Stimulated activated CD8-positive, alpha-beta memory T cell treated with anti-CD3 and anti-CD28 coated beads, Interleukin-15, amount 100 ng/mL, for 48 hours (primary cell): ENCODE measurements around the gene VPS26B.
A peak's percentile ranks its signal among the peaks of the same experiment; 100 is the strongest.
"Not testable (repeated sequence)": the region's sequence is repeated elsewhere in the genome, so short reads cannot be mapped to it uniquely, and the experiment has no call there.

Experiments
- DNase-seq, 2 donors: peaks; one replicate each; pipeline ENCODE4 v3.0.0-alpha.2; 2020; ENCODE audit warnings: low read depth in 2 of 2

Gene VPS26B

GRCh38 chr11:134258577-134258976, 34.1 kb downstream of the VPS26B start:
- DNase-seq, result no peak

GRCh38 chr11:134260503-134260902, 36.0 kb downstream of the VPS26B start:
- no peak for DNase-seq

DNA sequence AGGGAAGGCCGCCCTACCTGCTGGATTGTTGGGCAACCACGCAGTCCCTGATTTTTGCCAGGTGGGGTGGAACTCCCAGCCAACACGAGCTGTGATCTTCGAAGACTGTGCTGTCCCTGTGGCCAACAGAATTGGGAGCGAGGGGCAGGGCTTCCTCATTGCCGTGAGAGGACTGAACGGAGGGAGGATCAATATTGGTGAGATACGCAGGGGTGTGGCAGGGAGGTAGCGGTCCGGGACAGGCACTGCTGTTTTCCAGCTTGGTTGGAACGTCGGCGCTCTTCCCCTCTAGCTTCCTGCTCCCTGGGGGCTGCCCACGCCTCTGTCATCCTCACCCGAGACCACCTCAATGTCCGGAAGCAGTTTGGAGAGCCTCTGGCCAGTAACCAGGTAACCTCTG, 36.5 kb downstream of the VPS26B start:
- no peak for DNase-seq

- DNase-seq, result no peak
These were observed 37.4 kb downstream of the VPS26B start for GRCh38 chr11:134261626-134262488.

DNA sequence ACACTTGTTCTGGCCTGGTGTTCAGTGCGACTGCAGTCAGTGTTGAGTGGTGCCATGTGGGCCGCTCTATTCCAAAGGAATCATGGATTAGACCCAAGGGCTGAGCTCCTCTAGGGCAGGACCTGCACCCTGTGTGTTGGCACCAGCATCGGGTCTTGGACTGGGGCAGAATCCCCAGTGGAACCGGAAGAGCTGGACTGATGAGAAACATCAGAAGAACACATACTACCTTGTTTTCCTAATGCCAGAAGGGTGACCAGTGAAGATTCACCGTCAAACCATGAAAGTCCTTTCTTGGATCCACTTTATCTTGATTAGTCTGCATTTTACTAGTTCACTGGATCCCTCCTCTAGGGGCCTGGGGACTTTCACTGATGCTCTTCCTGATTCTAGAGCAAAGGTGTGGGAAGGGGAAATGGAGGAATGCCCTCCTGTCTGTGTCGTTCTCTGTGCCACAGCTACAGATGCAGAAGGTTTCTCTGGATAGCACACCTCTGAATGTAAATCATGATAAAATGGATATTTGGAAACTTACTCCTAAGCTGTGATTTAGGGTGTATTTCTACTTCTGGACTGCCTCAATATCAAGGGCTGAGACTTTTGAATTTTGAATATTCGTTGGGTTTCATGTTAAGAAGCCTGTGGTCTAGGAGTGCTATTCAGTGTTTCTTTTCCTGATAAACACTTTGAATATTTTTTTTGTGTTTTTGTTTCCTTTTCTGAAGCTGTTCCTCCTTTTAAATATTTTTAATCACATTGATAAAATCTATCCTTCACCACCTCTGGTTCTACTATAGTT, 40.7 kb downstream of the VPS26B start:
- no peak for DNase-seq

DNA sequence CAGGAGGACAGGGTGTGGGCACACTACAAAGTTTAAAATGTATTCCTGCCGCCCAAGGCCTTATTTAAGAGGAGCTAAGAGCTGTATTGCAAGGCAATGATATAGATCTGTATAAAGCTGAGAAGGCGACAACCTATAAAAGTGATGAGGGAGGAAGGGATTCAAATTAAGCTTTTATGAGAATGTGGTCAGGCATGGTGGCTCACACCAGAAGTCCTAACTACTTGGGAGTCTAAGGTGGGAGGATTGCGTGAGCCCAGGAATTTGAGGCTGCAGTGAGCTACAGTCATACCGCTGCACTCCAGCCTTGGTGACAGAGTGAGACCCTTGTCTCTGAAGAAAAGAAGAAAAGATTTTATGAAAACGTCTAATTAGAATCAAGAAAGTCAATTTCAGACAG, 42.0 kb downstream of the VPS26B start:
- no peak for DNase-seq

DNA sequence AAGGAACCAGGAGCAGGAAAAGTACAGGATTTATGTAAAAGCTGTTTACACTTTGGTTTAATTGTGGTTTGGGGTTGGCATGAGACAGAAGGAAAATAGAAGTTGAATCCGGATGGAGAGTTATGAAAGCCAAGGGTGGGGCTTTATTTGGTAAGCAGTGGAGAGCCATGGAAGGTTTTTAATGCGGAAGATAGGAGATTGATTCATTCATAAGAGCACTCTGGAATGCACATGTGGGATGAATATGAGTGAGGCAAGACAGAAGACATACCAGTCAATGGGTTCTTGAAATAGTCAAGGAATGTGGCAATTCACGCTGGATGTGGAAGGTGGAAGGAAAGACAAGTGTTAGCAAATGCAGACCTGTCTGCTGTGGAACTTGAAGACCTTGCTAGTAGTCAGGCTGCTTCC, 42.4 kb downstream of the VPS26B start:
- no peak for DNase-seq

DNA sequence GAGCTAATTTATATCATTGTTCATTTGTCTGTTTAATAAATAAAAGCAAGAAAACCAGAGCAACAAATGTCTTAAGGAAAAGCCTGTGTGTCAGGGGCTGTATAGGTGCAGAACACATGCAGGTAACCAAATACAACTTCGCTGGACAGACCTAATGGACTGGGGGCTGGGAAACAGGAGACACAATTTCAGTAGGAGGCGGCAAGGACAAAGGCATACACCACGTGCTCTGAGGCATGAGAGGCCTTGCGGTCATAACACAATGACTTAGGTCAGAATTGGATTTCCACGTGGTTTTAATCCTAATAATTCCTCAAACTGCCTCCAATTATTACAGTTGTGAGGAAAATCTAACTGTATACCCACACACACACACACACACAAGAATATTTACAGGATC, 43.0 kb downstream of the VPS26B start:
- DNase-seq, result no peak

DNA sequence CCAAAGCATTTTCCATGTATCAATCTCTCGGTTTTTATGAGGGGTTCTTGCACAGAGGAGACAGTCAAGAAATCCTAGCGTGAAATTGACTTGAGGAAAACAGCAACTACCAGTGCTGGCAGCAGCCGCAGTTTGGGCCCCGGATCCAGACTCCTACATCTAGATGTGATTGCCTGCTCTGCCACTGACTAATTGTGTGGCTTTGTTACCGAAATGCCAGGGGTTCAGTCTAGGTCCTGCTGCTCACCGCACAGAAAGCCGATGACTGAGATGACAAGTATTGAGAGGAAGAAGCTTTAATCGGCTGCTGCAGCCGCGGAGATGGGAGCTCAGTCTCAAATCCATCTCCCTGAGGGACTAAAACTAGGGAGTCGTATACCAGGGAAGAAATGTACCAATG, 43.5 kb downstream of the VPS26B start:
- no peak for DNase-seq

DNA sequence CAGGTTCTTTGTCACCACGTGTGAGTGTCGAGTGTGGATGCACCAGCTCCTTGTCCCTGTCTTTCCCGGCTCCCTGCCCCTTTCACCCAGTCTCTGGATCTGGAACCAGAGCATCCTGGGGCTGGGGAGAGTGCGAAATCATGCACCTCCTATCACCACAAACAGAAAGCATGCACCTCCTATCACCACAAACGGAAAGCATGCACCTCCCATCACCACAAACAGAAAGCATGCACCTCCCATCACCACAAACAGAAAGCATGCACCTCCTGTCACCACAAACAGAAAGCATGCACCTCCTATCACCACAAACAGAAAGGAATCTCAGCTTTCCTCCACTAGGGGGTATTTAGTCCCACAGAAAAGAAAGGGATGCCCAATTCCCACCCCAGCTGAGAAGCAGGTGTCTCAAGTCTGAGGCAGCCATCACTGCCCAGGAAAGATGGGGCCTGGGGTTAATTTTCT, 45.8 kb downstream of the VPS26B start:
- DNase-seq, result no peak

GRCh38 chr11:134271978-134272377, 47.5 kb downstream of the VPS26B start:
- no peak for DNase-seq

DNA sequence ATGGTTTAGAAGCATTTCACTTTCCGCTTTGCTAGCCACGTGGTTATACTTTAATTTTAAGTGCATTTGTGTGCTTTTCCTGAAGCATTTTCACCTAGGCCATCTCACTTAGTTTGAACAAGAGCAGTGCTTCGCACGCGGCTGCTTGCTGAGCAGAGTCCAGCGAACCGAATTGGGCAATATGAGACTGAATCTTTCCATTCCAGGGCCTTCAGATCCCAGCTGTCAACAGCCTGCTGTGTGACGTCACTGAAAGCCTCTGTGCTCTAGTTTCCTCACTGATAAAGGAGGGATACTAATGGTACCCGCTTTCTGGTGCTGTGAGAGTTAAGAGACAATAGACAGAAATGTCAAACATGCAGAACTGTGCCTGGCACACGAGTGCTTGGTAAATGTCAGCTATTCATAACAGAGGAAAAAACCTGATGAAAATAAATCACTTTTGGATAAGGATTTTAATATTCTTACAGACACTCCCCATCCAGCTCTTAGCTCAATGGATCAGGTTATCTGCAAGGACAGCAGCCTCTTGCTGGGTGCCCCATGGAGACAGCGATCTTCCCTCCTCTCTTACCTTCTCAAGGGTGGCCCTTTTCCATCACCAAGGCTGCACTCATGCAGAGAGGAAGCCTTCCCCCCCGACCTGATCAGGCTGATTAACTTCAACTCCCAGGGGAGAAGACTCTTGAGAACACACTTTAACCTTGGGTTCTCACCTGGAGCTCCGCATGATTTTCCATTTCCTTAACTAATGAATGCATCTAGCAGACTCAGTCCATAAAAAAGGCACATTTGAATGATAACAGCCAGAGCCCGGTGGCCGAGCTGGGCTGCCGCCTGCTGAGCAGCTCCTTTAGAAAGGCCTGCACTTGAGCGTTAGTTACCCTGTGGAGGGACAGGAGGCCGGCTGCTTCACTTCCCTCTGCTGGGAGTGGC, 48.2 kb downstream of the VPS26B start:
- DNase-seq, result no peak

GRCh38 chr11:134273317-134273712, 48.8 kb downstream of the VPS26B start:
- DNase-seq, result no peak

DNA sequence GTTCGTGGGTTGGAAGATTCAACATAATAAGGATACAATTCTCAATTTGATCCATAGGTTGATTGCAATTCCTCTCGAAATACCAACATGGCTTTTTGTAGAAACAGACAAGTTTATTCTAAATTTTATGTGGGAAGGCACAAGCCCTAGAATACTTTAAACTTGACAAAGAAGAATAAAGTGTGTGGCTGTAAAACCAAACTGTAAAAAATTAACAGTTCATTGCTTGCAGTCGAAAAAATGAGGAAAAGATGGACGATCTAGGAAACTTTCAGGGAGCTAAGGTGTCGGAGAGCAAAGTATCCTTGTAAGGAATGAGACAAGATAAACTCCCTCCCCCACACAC, 50.7 kb downstream of the VPS26B start:
- DNase-seq, result no peak

DNA sequence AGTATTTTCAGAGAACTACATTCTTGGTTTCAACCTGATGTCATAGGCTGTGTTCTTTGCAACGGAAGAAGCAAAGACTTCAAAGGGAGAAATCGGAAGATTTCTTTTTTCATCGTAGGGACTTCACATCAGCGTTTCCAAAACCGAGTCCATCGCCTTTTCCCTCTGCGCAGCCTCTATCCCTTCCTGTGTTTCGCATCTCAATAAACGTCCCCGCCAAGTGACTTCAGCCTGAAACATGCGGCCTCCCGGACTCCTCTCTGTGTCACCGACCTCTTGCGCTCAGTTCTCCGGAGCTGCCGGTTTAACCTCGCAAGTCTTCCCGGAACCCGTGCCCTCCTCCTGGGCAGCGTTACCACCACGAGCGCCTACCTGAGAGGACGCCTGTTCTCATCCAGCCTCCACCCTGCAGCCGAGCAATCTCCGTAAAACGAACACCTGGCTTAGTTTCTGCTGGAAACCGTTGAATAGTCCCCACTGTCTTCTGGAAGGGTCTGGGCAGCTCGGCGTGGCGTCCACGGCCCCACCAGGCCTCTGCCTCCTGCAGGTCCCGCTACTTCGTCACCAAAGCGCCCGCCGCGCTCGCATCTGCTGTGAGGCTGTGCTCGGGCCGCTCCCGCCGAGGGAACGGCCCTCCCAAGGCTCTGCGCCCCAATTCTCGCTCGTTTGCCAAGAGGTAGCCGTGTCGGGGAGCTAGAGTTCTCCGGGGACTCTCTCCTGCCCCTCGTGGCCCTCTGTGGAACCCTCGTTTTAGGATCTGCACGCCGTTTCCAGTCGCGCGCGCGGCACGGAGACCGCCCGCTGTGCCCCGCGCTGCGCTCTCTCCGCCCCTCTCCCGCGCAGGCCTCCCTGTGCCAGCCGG, 51.3 kb downstream of the VPS26B start, which contains the start of gene GLB1L3:
Gene GLB1L3, plus strand, starts transcription at position 846 of the 862 bp plus-strand sequence. CDS start 362 bp downstream, outside the sequence.
- peak; percentile 60 to 69 for DNase-seq

DNA sequence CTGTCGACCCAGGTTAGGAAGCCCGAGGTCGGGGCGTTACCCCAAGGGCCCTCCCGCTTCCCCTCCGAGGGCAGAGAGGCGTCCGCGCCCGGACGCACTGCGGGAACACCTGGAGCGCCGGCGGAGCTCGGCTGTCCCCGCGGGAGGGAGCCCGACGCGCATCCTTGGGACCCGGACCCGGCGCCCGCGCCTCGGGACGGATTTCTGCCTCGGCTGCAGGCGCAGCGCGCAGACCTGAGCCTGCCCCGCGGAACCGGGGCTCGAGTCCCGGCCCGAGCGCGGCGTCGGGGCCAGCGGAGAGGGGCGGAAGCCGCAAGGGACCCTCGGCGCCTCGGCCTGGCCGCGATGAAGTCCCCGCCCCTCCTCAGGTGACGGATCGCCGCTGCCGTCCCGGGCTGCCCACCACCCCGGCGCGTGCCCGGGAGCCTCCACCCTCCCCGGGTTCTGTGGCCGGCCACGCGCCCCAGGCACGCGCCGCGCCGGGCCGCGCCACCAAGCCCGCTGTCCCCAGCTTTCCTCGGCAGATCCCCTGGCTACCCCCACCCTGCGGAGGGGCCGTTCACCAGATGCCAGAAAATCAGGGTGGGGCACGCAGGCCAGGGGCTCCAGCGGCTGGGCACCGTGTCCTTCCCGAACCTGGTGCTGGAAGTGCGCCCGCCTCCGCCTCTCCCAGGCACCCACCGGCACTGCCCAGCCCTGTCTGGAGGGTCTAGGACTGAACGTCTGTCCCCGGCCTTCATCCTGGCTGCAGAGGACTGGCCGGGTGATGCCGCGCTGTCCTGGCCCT, 52.1 kb downstream of the VPS26B start:
- no peak for DNase-seq

DNA sequence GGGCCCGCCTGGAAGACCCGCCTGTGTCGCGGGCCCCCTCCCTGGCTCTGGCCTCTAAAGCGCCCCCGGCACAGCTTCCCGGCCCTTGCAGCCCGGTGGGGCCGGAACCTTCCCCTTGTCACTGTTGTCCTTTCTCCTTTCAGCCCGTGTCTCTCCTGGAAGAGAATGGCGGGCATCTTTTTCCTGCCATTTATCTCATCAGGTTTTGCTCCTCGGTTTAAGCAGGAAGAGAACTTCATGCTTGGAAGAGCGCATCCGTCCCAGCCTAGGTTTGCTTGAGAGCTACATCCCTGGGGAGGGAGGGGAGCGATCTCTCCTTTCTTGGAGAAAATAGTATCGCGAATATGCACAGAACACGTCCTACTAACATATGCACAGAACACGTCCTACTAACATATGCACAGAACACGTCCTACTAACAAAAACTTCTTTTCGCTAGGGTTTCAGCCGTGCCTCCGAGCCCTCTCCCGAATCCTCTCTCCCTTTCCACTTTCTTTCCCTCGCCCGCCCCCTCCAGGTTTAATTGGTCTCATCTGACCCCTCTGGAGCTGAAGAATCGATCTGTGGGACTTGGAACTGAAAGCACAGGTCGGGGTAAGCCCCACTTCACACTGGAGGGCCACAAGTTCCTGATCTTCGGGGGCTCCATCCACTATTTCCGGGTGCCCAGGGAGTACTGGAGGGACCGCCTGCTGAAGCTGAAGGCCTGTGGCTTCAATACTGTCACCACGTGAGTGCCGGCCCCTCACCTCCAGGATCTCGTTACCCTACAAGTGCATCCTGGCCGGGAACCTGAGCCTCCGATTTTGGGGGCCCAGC, 52.9 kb downstream of the VPS26B start:
- DNase-seq, result no peak

GRCh38 chr11:134278356-134278755, 53.9 kb downstream of the VPS26B start:
- no peak for DNase-seq

DNA sequence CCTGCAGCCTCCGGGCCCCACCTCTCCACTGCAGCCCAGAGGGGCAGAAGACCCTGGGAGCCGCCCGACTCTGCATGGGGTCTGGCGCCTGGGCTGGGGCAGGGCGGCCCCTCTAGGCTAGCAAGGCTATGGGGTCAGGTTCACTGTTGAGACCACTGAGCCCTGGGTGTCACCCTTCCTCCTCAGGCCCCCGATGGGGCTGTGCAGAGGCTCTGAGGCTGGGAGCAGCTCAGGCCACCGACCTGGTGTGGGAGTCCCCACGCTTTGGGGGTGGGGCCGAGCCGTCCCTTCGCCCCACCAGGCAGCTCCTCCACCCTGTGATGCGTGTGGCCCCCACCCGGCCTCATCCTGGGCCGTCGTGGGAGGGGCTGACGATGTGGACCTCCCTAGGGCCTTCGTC, 57.2 kb downstream of the VPS26B start:
- not testable (repeated sequence) for DNase-seq
